ENCODE data around the gene CLCN6. TPM values are rescaled to one million over a fixed set of nuclear protein-coding genes. Genes with fewer than 3 reads are reported as not detected.
A peak's percentile ranks its signal among the peaks of the same experiment; 100 is the strongest.

The CLCN6 gene
- polyA plus RNA-seq, 1 donor (not counting 4 experiments of a cell fraction or from before 2014, with no cell fraction given): 7.4 TPM

GRCh38 chr1:11807133-11807532, 1.1 kb downstream of the CLCN6 start:
- Histone ChIP-seq H3K9ac (ENCODE audit: control insufficient read depth, extremely low read depth, insufficient read depth, low read length) (peak overlapping the region; percentile 88), H3K27me3 (ENCODE audit: control insufficient read depth, extremely low read depth, insufficient read depth, low read length) (no peaks in the 10 kb centered on the region), H3K9me3 (ENCODE audit: control insufficient read depth, low read depth, low read length) (no peaks in the 10 kb centered on the region), H3K4me3 (ENCODE audit: control insufficient read depth in 2 of 3, extremely low read depth in 1 of 3, insufficient read depth in 2 of 3, low read depth in 1 of 3, low read length in 3 of 3) (peak overlapping the region; percentile 65 to 98 (median 68)), H3K27ac (ENCODE audit: control insufficient read depth, insufficient read depth, low read length) (peak overlapping the region; percentile 94), H3K4me1 (ENCODE audit: control insufficient read depth, extremely low read depth, insufficient read depth, low read length) (peaks cover 47% of the 10 kb centered on the region), H2AFZ (ENCODE audit: control insufficient read depth, low read length) (no peak overlapping the region), H3K79me2 (ENCODE audit: control insufficient read depth, insufficient read depth, low read length) (peaks cover 52% of the 10 kb centered on the region), H3K36me3 (ENCODE audit: control insufficient read depth in 2 of 2, extremely low read depth in 1 of 2, insufficient read depth in 2 of 2, low read length in 2 of 2) (peaks cover 9 to 19% of the 10 kb centered on the region in 2 experiments), H3K4me2 (ENCODE audit: control insufficient read depth, extremely low read depth, insufficient read depth, low read depth, low read length) (peak overlapping the region; percentile 91), H3K9me1 (ENCODE audit: control insufficient read depth, extremely low read depth, insufficient read depth, low read length) (no peaks in the 10 kb centered on the region), H4K20me1 (ENCODE audit: control insufficient read depth, extremely low read depth, insufficient read depth, low read length) (no peaks in the 10 kb centered on the region)
- TF ChIP-seq CTCF (optimal IDR thresholded peaks at IDR 0.05 in 1 of 3, IDR thresholded peaks at IDR 0.05 in 1 of 3, conservative IDR thresholded peaks at IDR 0.05 in 1 of 3; ENCODE audit: extremely low read depth in 1 of 3, insufficient read depth in 2 of 3, low read length in 3 of 3) (no peak), EZH2 (IDR thresholded peaks at IDR 0.05; ENCODE audit: low read length) (no peak)
- DNase-seq (ENCODE audit: low read depth, low spot score): no peak
- dilution Hi-C loops (cut with MboI; ENCODE audit: extremely low pct_ligation_motif_present, low sequenced_read_pairs): no loop called here
- FAIRE-seq: peak; percentile 23

- Histone ChIP-seq H3K4me2 (ENCODE audit: control insufficient read depth, extremely low read depth, insufficient read depth, low read depth, low read length) (no peak overlapping the region), H3K36me3 (ENCODE audit: control insufficient read depth in 2 of 2, extremely low read depth in 1 of 2, insufficient read depth in 2 of 2, low read length in 2 of 2) (peaks cover 21 to 43% of the 10 kb centered on the region in 2 experiments), H3K27me3 (ENCODE audit: control insufficient read depth, extremely low read depth, insufficient read depth, low read length) (no peaks in the 10 kb centered on the region), H3K9me1 (ENCODE audit: control insufficient read depth, extremely low read depth, insufficient read depth, low read length) (no peaks in the 10 kb centered on the region), H3K9ac (ENCODE audit: control insufficient read depth, extremely low read depth, insufficient read depth, low read length) (no peak overlapping the region), H3K79me2 (ENCODE audit: control insufficient read depth, insufficient read depth, low read length) (peaks cover 55% of the 10 kb centered on the region), H3K9me3 (ENCODE audit: control insufficient read depth, low read depth, low read length) (no peaks in the 10 kb centered on the region), H3K27ac (ENCODE audit: control insufficient read depth, insufficient read depth, low read length) (no peak overlapping the region), H2AFZ (ENCODE audit: control insufficient read depth, low read length) (no peak overlapping the region), H4K20me1 (ENCODE audit: control insufficient read depth, extremely low read depth, insufficient read depth, low read length) (peaks cover 3% of the 10 kb centered on the region), H3K4me3 (ENCODE audit: control insufficient read depth in 2 of 3, extremely low read depth in 1 of 3, insufficient read depth in 2 of 3, low read depth in 1 of 3, low read length in 3 of 3) (no peak overlapping the region), H3K4me1 (ENCODE audit: control insufficient read depth, extremely low read depth, insufficient read depth, low read length) (peaks cover 3% of the 10 kb centered on the region)
- no peak for TF ChIP-seq EZH2 (IDR thresholded peaks at IDR 0.05; ENCODE audit: low read length)
- TF ChIP-seq CTCF (optimal IDR thresholded peaks at IDR 0.05 in 1 of 3, IDR thresholded peaks at IDR 0.05 in 1 of 3, conservative IDR thresholded peaks at IDR 0.05 in 1 of 3; ENCODE audit: extremely low read depth in 1 of 3, insufficient read depth in 2 of 3, low read length in 3 of 3): no peak
- FAIRE-seq (no peak), DNase-seq (ENCODE audit: low read depth, low spot score) (no peak)
- dilution Hi-C loops (cut with MboI; ENCODE audit: extremely low pct_ligation_motif_present, low sequenced_read_pairs): no loop called here
These were observed 7.0 kb downstream of the CLCN6 start for GRCh38 chr1:11813021-11813420.

Measured in keratinocyte (primary cell).